H1 (cell line): ENCODE results near the gene CD46. TPM values are rescaled to one million over a fixed set of nuclear protein-coding genes. Genes with fewer than 3 reads are reported as not detected.

Experiments used
- CTCF ChIA-PET: fragments of 300-600 bp; sonication (Branson Sonifier 250); formaldehyde crosslinking; loops from one replicate; lab custom pipeline; 2021; ENCODE audit not compliant: partially characterized antibody; lab: Charles Lee
- POLR2A ChIA-PET: fragments of 300-600 bp; sonication (Branson Sonifier 250); formaldehyde crosslinking; loops from one replicate; lab custom pipeline; 2021; ENCODE audit warnings: inconsistent platforms; ENCODE audit not compliant: partially characterized antibody; lab: Charles Lee
- DNase-seq, 2 experiments: peaks; one replicate each; pipeline versions ENCODE4 v3.0.0 to v3.0.0-alpha.2; 2010 to 2022; ENCODE audit warnings: low spot score in 2 of 2, low read depth in 1 of 2, mixed read lengths in 1 of 2
- FAIRE-seq: peaks from 2 replicates; lab custom pipeline; 2011; peaks lifted over from hg19 to GRCh38; lab: Jason Lieb, UNC
- H2AFZ ChIP-seq: 2 replicates; pipeline ENCODE4 v1.8.1; 2012; ENCODE audit warnings: low read length, inconsistent platforms
- H2AK5ac ChIP-seq: 2 replicates; pipeline ENCODE4 v1.6.1; 2013; ENCODE audit warnings: low read depth, low read length
- H2BK120ac ChIP-seq: replicated peaks from 2 replicates; pipeline ENCODE3; 2013; ENCODE audit warnings: low read depth, low read length, inconsistent platforms
- H2BK12ac ChIP-seq: 2 replicates; pipeline ENCODE4 v1.6.1; 2013; ENCODE audit warnings: low read depth, low read length
- H2BK15ac ChIP-seq: 2 replicates; pipeline ENCODE4 v1.6.1; 2013; ENCODE audit warnings: low read length
- H2BK20ac ChIP-seq: 2 replicates; pipeline ENCODE4 v1.6.1; 2013; ENCODE audit warnings: low read length
- H2BK5ac ChIP-seq: 2 replicates; pipeline ENCODE4 v1.6.1; 2013; ENCODE audit warnings: low read depth, low read length
- H3K14ac ChIP-seq: 2 replicates; pipeline ENCODE4 v1.6.1; 2013; ENCODE audit warnings: inconsistent platforms; ENCODE audit not compliant: insufficient read length
- H3K18ac ChIP-seq: 2 replicates; pipeline ENCODE4 v1.6.1; 2013; ENCODE audit warnings: low read length; ENCODE audit errors: extremely low read depth
- H3K23ac ChIP-seq: 2 replicates; pipeline ENCODE4 v1.6.1; 2013; ENCODE audit warnings: inconsistent platforms; ENCODE audit not compliant: insufficient read length
- H3K23me2 ChIP-seq: 2 replicates; pipeline ENCODE4 v1.6.1; 2013; ENCODE audit warnings: low read depth, low read length
- H3K27ac ChIP-seq: 2 replicates; pipeline ENCODE4 v1.6.1; 2011; ENCODE audit warnings: low read depth, low read length, inconsistent platforms
- H3K27me3 ChIP-seq, 4 experiments: replicated peaks in 1 of 4; 1 replicate in 1 of 4; 2 replicates in 3 of 4; pipeline versions ENCODE4 v1.6.1 to v1.8.1; 2011 to 2013; ENCODE audit warnings: low read length in 3 of 4, mild to moderate bottlenecking in 3 of 4, inconsistent platforms in 2 of 4, mixed read lengths in 2 of 4, moderate library complexity in 1 of 4; ENCODE audit not compliant: control insufficient read depth in 3 of 4, insufficient read depth in 3 of 4; ENCODE audit errors: extremely low read depth in 1 of 4
- H3K36me3 ChIP-seq, 4 experiments: 2 replicates each; pipeline versions ENCODE4 v1.6.1 to v1.8.1; 2011 to 2013; ENCODE audit warnings: mild to moderate bottlenecking in 4 of 4, low read length in 3 of 4, moderate library complexity in 2 of 4, control low read depth in 1 of 4, inconsistent platforms in 1 of 4; ENCODE audit not compliant: insufficient read depth in 4 of 4, control insufficient read depth in 2 of 4
- H3K4ac ChIP-seq: replicated peaks from 2 replicates; pipeline ENCODE3; 2013; ENCODE audit warnings: low read length, low read depth, mixed read lengths, inconsistent platforms; ENCODE audit not compliant: insufficient read length
- H3K4me1 ChIP-seq, 4 experiments: replicated peaks in 1 of 4; 1 replicate in 1 of 4; 2 replicates in 3 of 4; pipeline versions ENCODE4 v1.6.1 to v1.8.1; 2011 to 2013; ENCODE audit warnings: low read length in 3 of 4, inconsistent platforms in 2 of 4, mixed read lengths in 1 of 4; ENCODE audit not compliant: insufficient read depth in 4 of 4, control insufficient read depth in 3 of 4
- H3K4me2 ChIP-seq, 2 experiments: 2 replicates each; pipeline versions ENCODE4 v1.6.1 to v1.8.1; 2011 to 2013; ENCODE audit warnings: low read depth in 2 of 2, low read length in 2 of 2, control low read depth in 1 of 2, inconsistent platforms in 1 of 2, mild to moderate bottlenecking in 1 of 2; ENCODE audit not compliant: insufficient read depth in 1 of 2
- H3K4me3 ChIP-seq, 4 experiments: fragments of 200-600, 300-600 bp in 1 of 4; sonication (generic), shearing (Covaris generic), sonication (Bioruptor Twin) in 1 of 4; 2 replicates each; pipeline versions ENCODE4 v1.5.1 to v1.8.1; 2011 to 2016; ENCODE audit warnings: low read length in 4 of 4, low read depth in 3 of 4, control low read depth in 2 of 4, inconsistent platforms in 2 of 4, mild to moderate bottlenecking in 2 of 4, mixed read lengths in 1 of 4, moderate library complexity in 1 of 4; ENCODE audit not compliant: insufficient read depth in 2 of 4; ENCODE audit errors: extremely low read depth in 1 of 4
- H3K56ac ChIP-seq: replicated peaks from 2 replicates; pipeline ENCODE3; 2013; ENCODE audit warnings: low read depth, mild to moderate bottlenecking, mixed read lengths, low read length, inconsistent platforms; ENCODE audit not compliant: insufficient read length
- H3K79me1 ChIP-seq: 2 replicates; pipeline ENCODE4 v1.6.1; 2013; ENCODE audit warnings: low read depth, low read length, control low read depth
- H3K79me2 ChIP-seq, 2 experiments: 2 replicates each; pipeline versions ENCODE4 v1.6.1 to v1.8.1; 2012 to 2013; ENCODE audit warnings: low read length in 2 of 2, mild to moderate bottlenecking in 2 of 2, inconsistent platforms in 1 of 2; ENCODE audit not compliant: insufficient read depth in 2 of 2, control insufficient read depth in 1 of 2
- H3K9ac ChIP-seq, 4 experiments: replicated peaks in 1 of 4; 1 replicate in 1 of 4; 2 replicates in 3 of 4; pipeline versions ENCODE4 v1.6.1 to v1.8.1; 2011 to 2013; ENCODE audit warnings: low read depth in 3 of 4, low read length in 3 of 4, control low read depth in 2 of 4, mild to moderate bottlenecking in 2 of 4, moderate library complexity in 2 of 4, inconsistent platforms in 1 of 4; ENCODE audit errors: extremely low read depth in 1 of 4
- H3K9me3 ChIP-seq, 2 experiments: 2 replicates each; pipeline versions ENCODE4 v1.6.1 to v1.8.1; 2012 to 2013; ENCODE audit warnings: mild to moderate bottlenecking in 2 of 2, moderate library complexity in 2 of 2, control low read depth in 1 of 2, inconsistent platforms in 1 of 2, low read depth in 1 of 2, low read length in 1 of 2, mixed read lengths in 1 of 2; ENCODE audit not compliant: insufficient read depth in 2 of 2
- H4K20me1 ChIP-seq, 2 experiments: replicated peaks in 1 of 2; 2 replicates each; pipeline versions ENCODE3 to v1.8.1; 2011 to 2013; ENCODE audit warnings: inconsistent platforms in 2 of 2, low read length in 2 of 2, mild to moderate bottlenecking in 1 of 2; ENCODE audit not compliant: insufficient read depth in 2 of 2, control insufficient read depth in 1 of 2
- H4K5ac ChIP-seq: 2 replicates; pipeline ENCODE4 v1.6.1; 2013; ENCODE audit warnings: low read length, low read depth, mixed read lengths, inconsistent platforms; ENCODE audit not compliant: insufficient read length
- H4K8ac ChIP-seq: 2 replicates; pipeline ENCODE4 v1.8.0; 2013; ENCODE audit warnings: mild to moderate bottlenecking, moderate library complexity, low read length, inconsistent platforms; ENCODE audit not compliant: insufficient read depth; ENCODE audit errors: extremely low read depth
- H4K91ac ChIP-seq: replicated peaks from 2 replicates; pipeline ENCODE3; 2013; ENCODE audit warnings: low read length, mixed read lengths, inconsistent platforms; ENCODE audit not compliant: insufficient read length
- CEBPB ChIP-seq: IDR thresholded peaks from 2 replicates; pipeline ENCODE4 v1.6.1; 2012; ENCODE audit warnings: low read depth, low read length
- CTBP2 ChIP-seq: IDR thresholded peaks from 2 replicates; pipeline ENCODE4 v1.7.0; 2011; ENCODE audit warnings: borderline replicate concordance, mild to moderate bottlenecking, moderate library complexity, mixed read lengths, low read length; ENCODE audit not compliant: insufficient read depth, insufficient read length
- CTCF ChIP-seq, 3 experiments: IDR thresholded peaks; 1 replicate in 2 of 3; 2 replicates in 1 of 3; pipeline versions ENCODE4 v1.5.1 to v1.6.1; 2011; ENCODE audit warnings: low read length in 3 of 3, mild to moderate bottlenecking in 3 of 3, inconsistent platforms in 2 of 3, low read depth in 1 of 3, moderate library complexity in 1 of 3; ENCODE audit not compliant: insufficient read depth in 1 of 3; ENCODE audit errors: control extremely low read depth in 1 of 3
- FOSL1 ChIP-seq: IDR thresholded peaks from 2 replicates; pipeline ENCODE4 v1.6.1; 2011; ENCODE audit warnings: mild to moderate bottlenecking, low read depth, low read length, moderate library complexity; ENCODE audit not compliant: insufficient read depth
- KDM4A ChIP-seq: IDR thresholded peaks from one replicate; pipeline ENCODE4 v1.7.1; 2012; ENCODE audit warnings: low read depth, mild to moderate bottlenecking, moderate library complexity, low read length, inconsistent platforms; ENCODE audit not compliant: severe bottlenecking
- NANOG ChIP-seq: IDR thresholded peaks from 2 replicates; pipeline ENCODE4 v1.6.1; 2011; ENCODE audit warnings: low read length, low read depth, mild to moderate bottlenecking, inconsistent platforms; ENCODE audit not compliant: insufficient read depth, poor library complexity, severe bottlenecking
- SIRT6 ChIP-seq: IDR thresholded peaks from one replicate; pipeline ENCODE4 v1.7.1; 2012; ENCODE audit warnings: low read length, inconsistent platforms
- TBP ChIP-seq: IDR thresholded peaks from 2 replicates; pipeline ENCODE4 v1.6.1; 2011; ENCODE audit warnings: low read depth, low read length, improper control_type of control experiment
- WGBS, 2 experiments: shearing (Covaris generic) in 1 of 2; methylation state at CpG; one replicate each; pipeline versions ENCODE4 v1.1.6 to v1.1.7; 2013 to 2015; ENCODE audit warnings: low lambda C conversion rate in 2 of 2, mixed read lengths in 2 of 2, inconsistent platforms in 1 of 2, low coverage in 1 of 2, missing lambda C conversion rate in 1 of 2; ENCODE audit not compliant: insufficient replicate concordance in 2 of 2, insufficient coverage in 1 of 2, insufficient read length in 1 of 2; ENCODE audit errors: extremely low coverage in 1 of 2, missing lambda C conversion rate in 1 of 2; 5-methylcytosine and 5-hydroxymethylcytosine counted together
- polyA plus RNA-seq, 7 experiments: library from polyadenylated mRNA; depleted of rRNA in 3 of 7; stranded (reverse) in 5 of 7; unstranded in 2 of 7; fragments of >200 nt in 5 of 7; fragments of 200-250 nt in 2 of 7; gene quantifications; 1 replicate in 5 of 7; 2 replicates in 1 of 7; 4 replicates in 1 of 7; pipeline versions ENCODE4 v1.2.1 to v1.2.3, GENCODE V29; 2011 to 2013; ENCODE audit warnings: missing spikeins in 2 of 7, mixed read lengths in 2 of 7
- total RNA-seq: library from RNA; stranded (reverse); fragmentation: NEBNext Ultra II Directional; extraction: Animal tissue kit (Norgen Biotek cat#: 25700); gene quantifications from 2 replicates; pipeline ENCODE4 v1.2.1, GENCODE V29; 2021
- TF ChIP-seq, protein P1 (sequence below): IDR thresholded peaks from 2 replicates; pipeline ENCODE4 v1.6.1; 2012; ENCODE audit warnings: inconsistent platforms

The CD46 gene
- total and polyA plus RNA-seq, 2 of the 8 experiments (the other 6 are each of a cell fraction or from before 2014, with no cell fraction given), result 60.9 to 113 TPM

DNA sequence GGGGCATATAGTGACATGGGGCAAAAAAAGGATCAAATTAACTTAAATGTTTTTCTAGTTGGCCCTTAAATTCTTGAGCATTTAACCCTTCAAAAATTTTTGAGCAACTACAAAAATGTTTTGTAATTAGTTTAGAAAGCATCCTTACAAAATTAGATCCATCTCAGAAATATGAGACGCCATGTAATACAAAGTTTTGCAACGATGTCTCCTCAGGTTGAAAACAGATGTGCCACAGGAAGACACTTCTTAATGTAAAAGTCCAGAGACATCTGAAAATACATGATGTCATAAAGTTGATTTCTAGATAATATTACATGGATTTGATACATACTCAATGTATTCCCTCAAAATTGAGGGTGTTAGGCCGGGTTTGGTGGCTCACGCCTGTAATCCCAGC lies 37.5 kb downstream of the CD46 start:
- 92% methylated on average over 4 of the region's 4 CpGs; no CpG with 5 or more reads in 1 of the 2 experiments for WGBS, 2 experiments
- no peak overlapping the region for H2BK5ac ChIP-seq
- H2AK5ac ChIP-seq, result no peak overlapping the region
- H2BK20ac ChIP-seq, result no peak overlapping the region
- H3K27ac ChIP-seq, result no peak overlapping the region
- no peak for DNase-seq
- no peak overlapping the region for H3K14ac ChIP-seq
- H3K23ac ChIP-seq, result no peak overlapping the region
- H3K27me3 ChIP-seq, result no peaks in the 10 kb centered on the region
- H3K36me3 ChIP-seq, result peaks cover 3 to 59% (median 13%) of the 10 kb centered on the region in 4 experiments; a peak in 7 of 8 replicates
- H3K18ac ChIP-seq, result no peak overlapping the region
- H4K20me1 ChIP-seq, result peaks cover 0 to 2% of the 10 kb centered on the region in 2 experiments
- no peaks in the 10 kb centered on the region for H3K79me2 ChIP-seq
- no peak overlapping the region for H3K4me2 ChIP-seq
- no peak for FAIRE-seq
- no peaks in the 10 kb centered on the region for H3K79me1 ChIP-seq
- no peaks in the 10 kb centered on the region for H3K23me2 ChIP-seq
- no peak overlapping the region for H3K9ac ChIP-seq
- ChIA-PET POLR2A (no interaction called here), CTCF (no interaction called here)
- no peak overlapping the region for H2BK15ac ChIP-seq
- H3K9me3 ChIP-seq, result no peaks in the 10 kb centered on the region
- H4K5ac ChIP-seq, result no peak overlapping the region
- H2AFZ ChIP-seq, result no peak overlapping the region
- no peak overlapping the region for H4K91ac ChIP-seq
- TF ChIP-seq SIRT6, result no peak
- TF ChIP-seq NANOG, result no peak
- TF ChIP-seq KDM4A, result no peak
- TF ChIP-seq FOSL1, result no peak
- TF ChIP-seq, protein P1, sequence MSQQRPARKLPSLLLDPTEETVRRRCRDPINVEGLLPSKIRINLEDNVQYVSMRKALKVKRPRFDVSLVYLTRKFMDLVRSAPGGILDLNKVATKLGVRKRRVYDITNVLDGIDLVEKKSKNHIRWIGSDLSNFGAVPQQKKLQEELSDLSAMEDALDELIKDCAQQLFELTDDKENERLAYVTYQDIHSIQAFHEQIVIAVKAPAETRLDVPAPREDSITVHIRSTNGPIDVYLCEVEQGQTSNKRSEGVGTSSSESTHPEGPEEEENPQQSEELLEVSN, result no peak
- TF ChIP-seq CEBPB, result no peak
- no peak for TF ChIP-seq CTBP2
- TF ChIP-seq CTCF (IDR thresholded peaks at IDR 0.05; ENCODE audit: control extremely low read depth in 1 of 3, insufficient read depth in 1 of 3, low read depth in 1 of 3, low read length in 3 of 3), result no peak
- TF ChIP-seq TBP, result no peak
- H2BK12ac ChIP-seq, result no peak overlapping the region
- H3K4me1 ChIP-seq, result no peaks in the 10 kb centered on the region
- no peak overlapping the region for H3K4ac ChIP-seq
- no peak overlapping the region for H3K56ac ChIP-seq
- no peak overlapping the region for H3K4me3 ChIP-seq
- H4K8ac ChIP-seq, result no peak overlapping the region
- no peak overlapping the region for H2BK120ac ChIP-seq
